Stromal cell of bone marrow (primary cell): ENCODE results near the gene MYO18B.

ENCODE experiments used
- DNase-seq: peaks from one replicate; pipeline ENCODE4 v3.0.0-alpha.2; 2012; ENCODE audit warnings: low read depth

Gene MYO18B

GRCh38 chr22:25775531-25775930, 33.5 kb downstream of the MYO18B start:
- peak; percentile 4 for DNase-seq

DNA sequence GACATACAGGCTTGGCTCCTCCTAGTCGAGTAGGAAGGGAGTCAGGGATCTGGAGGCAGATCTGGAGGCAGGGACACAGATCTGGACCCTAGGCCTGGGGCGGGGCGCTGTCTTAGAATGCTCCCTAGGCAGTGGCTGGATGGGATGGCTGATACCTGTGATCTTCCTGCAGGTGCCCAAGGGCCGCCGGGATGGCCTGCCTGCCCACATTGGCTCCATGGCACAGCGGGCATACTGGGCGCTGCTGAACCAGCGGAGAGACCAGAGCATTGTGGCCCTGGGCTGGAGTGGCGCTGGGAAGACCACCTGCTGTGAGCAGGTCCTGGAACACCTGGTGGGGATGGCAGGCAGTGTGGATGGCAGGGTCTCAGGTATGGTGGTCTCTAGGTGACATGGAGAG, 35.4 kb downstream of the MYO18B start:
- no peak for DNase-seq

- peak; percentile 25 for DNase-seq
These were observed 35.9 kb downstream of the MYO18B start for GRCh38 chr22:25777870-25778269.

GRCh38 chr22:25779426-25779825, 37.4 kb downstream of the MYO18B start:
- no peak for DNase-seq

DNA sequence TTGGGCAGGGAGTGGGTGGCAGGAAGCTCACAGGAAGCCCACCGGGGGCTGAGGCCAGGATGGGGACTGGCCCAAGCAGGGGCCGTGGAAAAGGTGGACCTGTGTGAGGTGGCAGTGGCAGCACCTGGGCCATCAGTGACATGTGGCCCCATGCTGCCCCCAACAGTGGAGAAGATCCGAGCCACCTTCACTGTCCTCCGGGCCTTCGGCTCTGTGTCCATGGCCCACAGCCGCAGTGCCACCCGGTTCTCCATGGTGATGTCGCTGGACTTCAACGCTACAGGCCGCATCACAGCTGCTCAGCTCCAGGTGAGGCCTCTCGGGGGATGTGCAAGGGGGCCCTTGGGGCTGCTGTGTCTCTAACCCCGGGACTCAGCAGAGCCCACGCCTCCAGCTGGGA, 37.9 kb downstream of the MYO18B start:
- no peak for DNase-seq

DNA sequence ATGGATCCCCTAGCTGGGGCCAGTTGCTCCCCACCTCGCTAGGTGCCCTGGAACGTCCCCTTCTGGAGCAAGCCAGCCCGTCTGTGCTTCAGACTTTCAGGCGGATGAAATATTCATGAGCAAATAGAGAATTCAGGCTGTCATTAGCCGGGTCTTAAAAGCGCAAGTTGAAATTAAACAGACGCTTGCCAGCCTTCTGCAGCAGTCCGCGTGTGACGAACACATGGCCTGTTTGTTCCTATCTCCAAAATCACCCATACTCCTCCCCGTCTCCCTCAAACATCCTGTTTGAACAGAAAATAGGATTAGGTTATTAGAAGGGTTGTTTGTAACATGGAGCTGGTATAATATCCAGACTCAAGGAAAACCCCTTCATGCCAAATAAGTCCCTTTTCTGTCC, 38.7 kb downstream of the MYO18B start:
- DNase-seq: no peak

GRCh38 chr22:25781801-25782200, 39.8 kb downstream of the MYO18B start:
- DNase-seq: no peak

GRCh38 chr22:25782831-25783230, 40.8 kb downstream of the MYO18B start:
- no peak for DNase-seq

- no peak for DNase-seq
These were observed 41.9 kb downstream of the MYO18B start for GRCh38 chr22:25783856-25784255.

DNA sequence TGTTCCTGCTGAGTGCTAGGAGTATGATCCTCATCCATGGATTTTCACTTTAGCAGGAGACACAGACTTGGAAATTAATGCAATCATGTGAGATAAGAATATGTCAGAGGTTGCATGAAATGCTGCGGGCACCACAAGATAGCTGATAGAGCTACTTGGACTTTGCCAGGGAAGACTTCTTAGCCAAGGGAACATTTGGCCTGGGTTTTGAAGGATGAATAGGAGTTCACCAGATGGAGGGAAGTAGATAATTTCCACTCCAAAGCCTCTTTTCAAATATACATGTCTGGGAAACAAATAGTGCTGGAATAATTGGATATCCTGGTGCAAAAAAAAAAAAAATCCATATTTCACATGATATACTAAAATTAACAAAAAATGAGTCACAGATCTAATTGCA, 44.2 kb downstream of the MYO18B start:
- no peak for DNase-seq

GRCh38 chr22:25791556-25791955, 49.6 kb downstream of the MYO18B start:
- no peak for DNase-seq

GRCh38 chr22:25795478-25795877, 53.5 kb downstream of the MYO18B start:
- DNase-seq: no peak

DNA sequence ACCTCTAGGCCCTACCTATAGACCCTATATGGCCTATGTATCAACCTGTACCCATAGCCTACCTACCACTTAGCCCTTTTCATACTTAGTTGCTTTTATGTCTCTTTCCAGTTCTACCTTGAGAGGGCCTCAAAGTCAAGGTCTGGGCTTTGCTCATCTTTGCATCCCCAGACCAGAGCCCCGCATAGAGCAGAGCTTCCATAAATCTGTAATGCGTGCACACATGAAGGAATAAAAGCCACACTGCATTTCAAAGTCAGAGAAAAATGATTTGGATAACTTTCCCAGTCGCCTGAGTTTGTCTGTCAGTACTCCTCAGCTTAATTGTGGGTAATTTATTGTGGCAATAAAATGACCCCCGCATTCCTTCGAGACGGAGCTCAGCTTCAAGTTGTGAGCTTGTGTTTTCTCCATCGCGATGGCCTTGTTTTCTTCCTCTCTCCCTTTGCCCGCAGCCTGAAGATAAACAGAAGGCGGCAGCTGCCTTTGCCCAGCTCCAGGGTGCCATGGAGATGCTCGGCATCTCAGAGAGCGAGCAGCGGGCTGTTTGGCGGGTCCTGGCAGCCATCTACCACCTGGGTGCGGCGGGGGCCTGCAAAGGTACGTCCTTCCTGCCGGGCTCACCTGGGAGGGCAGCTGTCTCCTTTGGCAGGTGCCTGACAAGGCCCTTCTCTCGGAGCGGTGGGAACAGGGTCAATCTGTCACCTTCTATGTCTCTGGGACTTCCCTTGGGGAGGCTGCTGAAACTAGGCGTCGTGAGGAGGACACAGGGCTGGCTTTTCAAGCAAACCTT, 55.7 kb downstream of the MYO18B start:
- no peak for DNase-seq

- DNase-seq: no peak
These were observed 58.8 kb downstream of the MYO18B start for GRCh38 chr22:25800766-25801165.

DNA sequence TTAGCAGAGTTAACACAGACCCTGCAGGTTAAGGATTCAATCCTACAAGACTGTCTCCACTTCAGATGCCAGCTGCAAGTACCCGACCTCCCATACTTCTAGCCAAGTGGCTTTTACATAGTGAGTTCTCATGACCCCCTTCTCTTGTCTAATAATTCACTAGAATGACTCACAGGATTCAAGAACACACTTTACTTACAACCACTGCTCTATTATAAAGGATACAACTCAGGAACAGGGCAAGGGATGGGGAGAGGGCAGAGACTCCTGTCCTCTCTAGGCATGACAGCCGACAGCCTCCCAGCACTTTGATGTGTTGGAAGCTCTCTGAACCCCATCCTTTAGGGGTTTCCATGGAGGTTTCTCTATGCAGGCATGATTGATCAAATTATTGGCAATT, 60.0 kb downstream of the MYO18B start:
- no peak for DNase-seq

DNA sequence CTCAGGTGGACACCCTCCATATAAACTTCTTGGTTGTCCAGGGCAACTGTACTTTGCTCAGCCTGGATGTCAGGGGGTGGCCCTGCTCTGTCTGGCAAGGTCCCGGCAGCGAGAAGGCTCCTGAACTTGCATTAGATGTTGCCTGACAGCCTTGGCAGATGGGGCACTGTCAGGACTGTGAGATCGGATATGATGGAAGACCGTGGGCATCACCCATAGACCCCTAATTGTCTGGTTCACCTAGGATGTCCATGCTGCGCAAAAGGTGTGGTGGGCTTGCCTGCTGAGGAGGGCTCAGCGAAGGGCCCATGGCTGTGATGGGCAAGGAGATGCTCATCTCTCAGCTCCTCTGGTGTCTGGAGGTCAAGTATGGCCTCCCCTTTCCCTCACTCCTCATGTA, 62.7 kb downstream of the MYO18B start:
- DNase-seq: no peak

DNA sequence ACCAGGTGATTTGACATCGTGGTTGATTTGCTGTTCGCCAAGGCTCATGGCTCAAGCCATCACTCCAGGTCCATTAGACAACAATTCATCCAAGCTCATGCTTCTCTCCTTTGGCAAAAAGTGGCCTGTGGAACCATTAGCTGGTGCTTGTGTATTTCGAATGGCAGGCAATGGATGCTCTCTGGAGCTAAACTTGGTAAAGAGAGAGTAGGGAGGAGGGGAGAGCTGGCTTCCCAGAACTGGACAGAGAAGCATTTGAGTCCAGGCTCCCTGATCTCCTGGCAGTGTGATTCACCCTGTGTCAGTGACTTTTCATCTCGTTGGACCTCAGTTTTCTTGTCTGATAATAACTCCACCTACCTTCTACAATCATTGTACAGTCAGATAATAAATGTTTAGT, 64.6 kb downstream of the MYO18B start:
- no peak for DNase-seq

DNA sequence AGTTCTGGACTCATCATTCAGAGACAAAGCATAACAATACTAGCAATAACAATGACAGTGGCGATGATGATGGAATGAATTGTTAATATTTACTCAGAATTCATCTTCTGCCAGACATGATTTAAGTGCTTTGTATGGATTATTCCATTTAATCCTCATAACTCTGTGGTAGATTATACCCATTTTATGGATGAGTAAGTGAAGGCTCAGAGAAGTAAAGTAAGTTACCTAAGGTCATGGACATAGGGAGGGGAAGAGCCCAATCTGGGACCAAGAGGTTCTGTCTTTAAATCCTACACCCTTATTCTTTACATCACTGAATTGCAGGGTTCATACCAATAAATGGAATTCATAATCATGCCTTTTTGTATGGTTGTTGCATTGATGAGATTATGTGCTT, 72.7 kb downstream of the MYO18B start:
- no peak for DNase-seq

GRCh38 chr22:25815561-25815960, 73.6 kb downstream of the MYO18B start:
- DNase-seq: no peak

DNA sequence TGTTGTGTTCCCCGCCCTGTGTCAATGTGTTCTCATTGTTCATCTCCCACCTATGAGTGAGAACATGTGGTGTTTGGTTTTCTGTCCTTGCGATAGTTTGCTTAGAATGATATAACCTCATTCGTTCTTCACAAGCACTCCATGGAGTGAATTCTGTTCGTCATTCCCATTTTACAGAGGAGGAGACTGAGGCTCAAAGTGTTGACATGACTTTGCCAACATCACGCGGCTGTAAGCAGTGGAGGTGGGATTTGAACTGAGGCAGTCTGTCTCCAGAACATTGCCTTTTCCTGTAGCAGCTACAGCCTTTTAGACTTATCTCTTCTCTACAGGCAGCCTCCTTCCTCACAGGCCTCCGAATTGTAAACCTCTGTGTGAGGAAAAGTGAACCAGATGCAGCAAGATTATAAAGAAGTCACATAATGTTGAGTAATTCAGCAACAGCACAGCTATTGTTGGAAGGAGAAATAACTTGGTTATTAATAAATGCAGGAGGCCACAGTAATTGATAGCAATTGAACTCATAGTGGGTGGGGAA, 74.6 kb downstream of the MYO18B start:
- no peak for DNase-seq

GRCh38 chr22:25817092-25817943, 75.3 kb downstream of the MYO18B start:
- no peak for DNase-seq

DNA sequence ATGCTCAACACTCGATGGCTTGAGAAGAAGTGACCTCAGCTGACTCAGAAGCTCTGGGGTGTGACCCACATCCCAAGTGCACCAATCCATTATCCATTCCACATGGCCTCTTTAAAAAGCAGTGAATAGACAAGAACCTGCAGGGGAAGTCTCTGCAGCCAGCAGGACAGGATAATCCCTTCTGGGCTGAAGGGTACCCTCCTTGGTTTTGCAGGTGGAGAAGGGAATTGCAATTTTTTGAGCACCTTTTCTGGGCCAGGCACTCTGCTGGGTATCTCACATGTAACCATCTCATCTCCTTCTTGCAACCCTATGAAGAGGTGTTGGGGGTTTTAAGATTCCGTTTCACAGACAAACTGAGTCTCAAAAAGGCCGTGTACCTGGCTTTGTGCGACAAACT, 76.6 kb downstream of the MYO18B start:
- no peak for DNase-seq

- no peak for DNase-seq
These were observed 80.4 kb downstream of the MYO18B start for GRCh38 chr22:25822344-25822743.
